HPDE6-E6E7 (cell line): Measurements from ENCODE around the gene NOA1.
A peak's percentile ranks its signal among the peaks of the same experiment; 100 is the strongest.

Experiments used
- DNase-seq: peaks from one replicate; pipeline ENCODE4 v3.0.0; 2011; ENCODE audit warnings: missing footprints; ENCODE audit errors: extremely low spot score

NOA1 gene

GRCh38 chr4:56977321-56978012 lies at the start of gene NOA1:
Gene NOA1, minus strand, starts transcription at chr4:56977606. Its CDS starts 21 bp downstream, at chr4:56977585.
- peak; percentile 90 for DNase-seq

GRCh38 chr4:57023104-57023503 lies 45.7 kb upstream of the NOA1 start:
- DNase-seq, result peak; percentile 36

- DNase-seq, result peak; percentile 58
These were observed 43.2 kb upstream of the NOA1 start for GRCh38 chr4:57020467-57021101.

- DNase-seq, result no peak
These were observed 41.6 kb upstream of the NOA1 start for GRCh38 chr4:57018980-57019379.

- no peak for DNase-seq
These were observed 36.2 kb upstream of the NOA1 start for GRCh38 chr4:57013543-57014120.

GRCh38 chr4:56999751-57000150 lies 22.3 kb upstream of the NOA1 start:
- DNase-seq, result no peak

GRCh38 chr4:56995525-56995924 lies 18.1 kb upstream of the NOA1 start:
- no peak for DNase-seq

GRCh38 chr4:56990109-56990905 lies 12.9 kb upstream of the NOA1 start:
- no peak for DNase-seq

- no peak for DNase-seq
These were observed 9.5 kb upstream of the NOA1 start for GRCh38 chr4:56986952-56987351.

- no peak for DNase-seq
These were observed 8.8 kb upstream of the NOA1 start for GRCh38 chr4:56986192-56986591.

GRCh38 chr4:56981795-56982201 lies 4.4 kb upstream of the NOA1 start:
- DNase-seq, result no peak

GRCh38 chr4:56979421-56980072 lies 2.1 kb upstream of the NOA1 start:
- no peak for DNase-seq

- DNase-seq, result peak; percentile 84
These were observed 1.4 kb upstream of the NOA1 start, which contains the start of gene POLR2B for GRCh38 chr4:56978750-56979303. Gene POLR2B, plus strand, starts transcription at chr4:56978896. Its CDS starts 90 bp downstream, at chr4:56978986.

GRCh38 chr4:56976837-56977320 lies 527 bp downstream of the NOA1 start:
- DNase-seq, result peak; percentile 63

- DNase-seq, result peak; percentile 13
These were observed 1.0 kb downstream of the NOA1 start for GRCh38 chr4:56976283-56976836.

- DNase-seq, result no peak
These were observed 4.1 kb downstream of the NOA1 start for GRCh38 chr4:56973336-56973735.

- DNase-seq, result no peak
These were observed 4.6 kb downstream of the NOA1 start for GRCh38 chr4:56972809-56973208.

- no peak for DNase-seq
These were observed 5.0 kb downstream of the NOA1 start for GRCh38 chr4:56972389-56972788.

- DNase-seq, result no peak
These were observed 6.0 kb downstream of the NOA1 start for GRCh38 chr4:56971383-56971782.

GRCh38 chr4:56961107-56961500 lies 16.3 kb downstream of the NOA1 start:
- no peak for DNase-seq

GRCh38 chr4:56959100-56959499 lies 18.3 kb downstream of the NOA1 start:
- DNase-seq, result no peak
